PFSK-1 (cell line): ENCODE data around the gene GRIP1. TPM values are rescaled to one million over a fixed set of nuclear protein-coding genes. Genes with fewer than 3 reads are reported as not detected.

ENCODE experiments used
- FOXP2 ChIP-seq: optimal IDR thresholded peaks from 2 replicates; pipeline ENCODE3; 2011; ENCODE audit warnings: borderline replicate concordance, control low read depth, inconsistent platforms; ENCODE audit not compliant: insufficient read depth; ENCODE audit errors: extremely low read length, extremely low read depth
- POLR2AphosphoS5 ChIP-seq: IDR thresholded peaks from 2 replicates; pipeline ENCODE4 v1.6.1; 2012; ENCODE audit warnings: low read depth, mild to moderate bottlenecking, control low read depth, low read length, moderate library complexity
- SIN3A ChIP-seq: IDR thresholded peaks from 2 replicates; pipeline ENCODE4 v1.6.1; 2012; ENCODE audit warnings: mild to moderate bottlenecking, low read length, moderate library complexity, borderline replicate concordance; ENCODE audit not compliant: insufficient read depth
- TAF1 ChIP-seq: IDR thresholded peaks from 2 replicates; pipeline ENCODE4 v1.6.1; 2012; ENCODE audit warnings: low read length, control low read depth, borderline replicate concordance; ENCODE audit not compliant: insufficient read depth
- polyA plus RNA-seq: library from polyadenylated mRNA; unstranded; fragments of >200 nt; gene quantifications from one replicate; pipeline ENCODE4 v1.2.1, GENCODE V29; 2012; ENCODE audit warnings: low read depth, missing spikeins; ENCODE audit not compliant: insufficient read length
- TF ChIP-seq, protein P1 (sequence below), 2 experiments: IDR thresholded peaks; 2 replicates each; pipeline versions ENCODE4 v1.6.1 to v1.8.0; 2011 to 2012; ENCODE audit warnings: low read depth in 2 of 2, low read length in 2 of 2, control low read depth in 1 of 2, inconsistent platforms in 1 of 2, mild to moderate bottlenecking in 1 of 2, moderate library complexity in 1 of 2; ENCODE audit not compliant: insufficient read depth in 1 of 2

The GRIP1 gene, protein sequence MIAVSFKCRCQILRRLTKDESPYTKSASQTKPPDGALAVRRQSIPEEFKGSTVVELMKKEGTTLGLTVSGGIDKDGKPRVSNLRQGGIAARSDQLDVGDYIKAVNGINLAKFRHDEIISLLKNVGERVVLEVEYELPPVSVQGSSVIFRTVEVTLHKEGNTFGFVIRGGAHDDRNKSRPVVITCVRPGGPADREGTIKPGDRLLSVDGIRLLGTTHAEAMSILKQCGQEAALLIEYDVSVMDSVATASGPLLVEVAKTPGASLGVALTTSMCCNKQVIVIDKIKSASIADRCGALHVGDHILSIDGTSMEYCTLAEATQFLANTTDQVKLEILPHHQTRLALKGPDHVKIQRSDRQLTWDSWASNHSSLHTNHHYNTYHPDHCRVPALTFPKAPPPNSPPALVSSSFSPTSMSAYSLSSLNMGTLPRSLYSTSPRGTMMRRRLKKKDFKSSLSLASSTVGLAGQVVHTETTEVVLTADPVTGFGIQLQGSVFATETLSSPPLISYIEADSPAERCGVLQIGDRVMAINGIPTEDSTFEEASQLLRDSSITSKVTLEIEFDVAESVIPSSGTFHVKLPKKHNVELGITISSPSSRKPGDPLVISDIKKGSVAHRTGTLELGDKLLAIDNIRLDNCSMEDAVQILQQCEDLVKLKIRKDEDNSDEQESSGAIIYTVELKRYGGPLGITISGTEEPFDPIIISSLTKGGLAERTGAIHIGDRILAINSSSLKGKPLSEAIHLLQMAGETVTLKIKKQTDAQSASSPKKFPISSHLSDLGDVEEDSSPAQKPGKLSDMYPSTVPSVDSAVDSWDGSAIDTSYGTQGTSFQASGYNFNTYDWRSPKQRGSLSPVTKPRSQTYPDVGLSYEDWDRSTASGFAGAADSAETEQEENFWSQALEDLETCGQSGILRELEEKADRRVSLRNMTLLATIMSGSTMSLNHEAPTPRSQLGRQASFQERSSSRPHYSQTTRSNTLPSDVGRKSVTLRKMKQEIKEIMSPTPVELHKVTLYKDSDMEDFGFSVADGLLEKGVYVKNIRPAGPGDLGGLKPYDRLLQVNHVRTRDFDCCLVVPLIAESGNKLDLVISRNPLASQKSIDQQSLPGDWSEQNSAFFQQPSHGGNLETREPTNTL
- 1.7 TPM for polyA plus RNA-seq

DNA sequence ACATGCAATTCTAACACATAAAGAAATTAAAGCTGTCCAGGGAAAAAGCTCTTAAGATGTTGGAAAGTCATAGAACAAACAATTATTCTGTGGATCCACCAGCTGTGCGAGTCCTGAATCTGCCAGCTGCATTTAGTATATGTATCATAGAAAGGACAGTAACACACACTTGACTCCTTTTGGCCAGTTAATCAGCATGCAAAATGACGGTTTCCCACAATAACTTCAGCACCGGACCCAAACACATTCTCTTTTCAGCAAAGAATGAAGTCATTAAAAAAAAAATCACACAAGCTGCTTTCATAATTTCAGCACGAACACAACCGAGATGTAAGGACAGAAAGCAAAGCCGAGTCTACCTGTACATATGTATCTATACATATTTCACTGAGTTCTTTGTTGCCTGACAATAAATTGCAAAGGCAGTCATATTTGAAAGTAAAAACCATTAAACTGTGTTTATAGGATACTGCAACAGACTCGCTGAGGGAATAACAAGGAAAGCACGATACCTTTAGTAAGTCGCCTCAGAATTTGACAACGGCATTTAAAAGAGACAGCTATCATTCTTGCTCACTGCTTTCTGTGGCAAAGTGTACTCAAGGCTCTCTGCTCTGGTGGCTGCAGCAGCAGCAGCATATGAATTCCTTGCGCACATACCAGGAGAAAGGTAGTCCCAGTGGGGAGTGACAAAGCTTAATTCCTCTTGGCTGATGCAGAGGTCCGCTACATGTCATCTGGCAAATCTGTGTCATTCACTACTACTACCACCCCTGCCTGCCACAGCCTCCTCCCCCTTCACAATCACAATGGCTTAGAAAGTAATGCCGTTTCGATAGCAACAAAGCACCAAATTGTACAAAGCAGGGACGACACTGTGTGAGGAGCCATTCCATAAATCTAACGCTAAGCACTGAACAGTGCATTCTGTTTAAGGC lies at the start of gene GRIP1:
TSS of gene GRIP1 (minus strand) at position 739 of the 938 bp plus-strand sequence. CDS start at position 567, 172 bp downstream.
- TF ChIP-seq, protein P1, sequence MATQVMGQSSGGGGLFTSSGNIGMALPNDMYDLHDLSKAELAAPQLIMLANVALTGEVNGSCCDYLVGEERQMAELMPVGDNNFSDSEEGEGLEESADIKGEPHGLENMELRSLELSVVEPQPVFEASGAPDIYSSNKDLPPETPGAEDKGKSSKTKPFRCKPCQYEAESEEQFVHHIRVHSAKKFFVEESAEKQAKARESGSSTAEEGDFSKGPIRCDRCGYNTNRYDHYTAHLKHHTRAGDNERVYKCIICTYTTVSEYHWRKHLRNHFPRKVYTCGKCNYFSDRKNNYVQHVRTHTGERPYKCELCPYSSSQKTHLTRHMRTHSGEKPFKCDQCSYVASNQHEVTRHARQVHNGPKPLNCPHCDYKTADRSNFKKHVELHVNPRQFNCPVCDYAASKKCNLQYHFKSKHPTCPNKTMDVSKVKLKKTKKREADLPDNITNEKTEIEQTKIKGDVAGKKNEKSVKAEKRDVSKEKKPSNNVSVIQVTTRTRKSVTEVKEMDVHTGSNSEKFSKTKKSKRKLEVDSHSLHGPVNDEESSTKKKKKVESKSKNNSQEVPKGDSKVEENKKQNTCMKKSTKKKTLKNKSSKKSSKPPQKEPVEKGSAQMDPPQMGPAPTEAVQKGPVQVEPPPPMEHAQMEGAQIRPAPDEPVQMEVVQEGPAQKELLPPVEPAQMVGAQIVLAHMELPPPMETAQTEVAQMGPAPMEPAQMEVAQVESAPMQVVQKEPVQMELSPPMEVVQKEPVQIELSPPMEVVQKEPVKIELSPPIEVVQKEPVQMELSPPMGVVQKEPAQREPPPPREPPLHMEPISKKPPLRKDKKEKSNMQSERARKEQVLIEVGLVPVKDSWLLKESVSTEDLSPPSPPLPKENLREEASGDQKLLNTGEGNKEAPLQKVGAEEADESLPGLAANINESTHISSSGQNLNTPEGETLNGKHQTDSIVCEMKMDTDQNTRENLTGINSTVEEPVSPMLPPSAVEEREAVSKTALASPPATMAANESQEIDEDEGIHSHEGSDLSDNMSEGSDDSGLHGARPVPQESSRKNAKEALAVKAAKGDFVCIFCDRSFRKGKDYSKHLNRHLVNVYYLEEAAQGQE (IDR thresholded peaks at IDR 0.05; ENCODE audit: insufficient read depth in 1 of 2, low read depth in 2 of 2, low read length in 2 of 2), result no peak
- TF ChIP-seq SIN3A (no peak), FOXP2 (no peak), TAF1 (no peak), POLR2AphosphoS5 (no peak)

DNA sequence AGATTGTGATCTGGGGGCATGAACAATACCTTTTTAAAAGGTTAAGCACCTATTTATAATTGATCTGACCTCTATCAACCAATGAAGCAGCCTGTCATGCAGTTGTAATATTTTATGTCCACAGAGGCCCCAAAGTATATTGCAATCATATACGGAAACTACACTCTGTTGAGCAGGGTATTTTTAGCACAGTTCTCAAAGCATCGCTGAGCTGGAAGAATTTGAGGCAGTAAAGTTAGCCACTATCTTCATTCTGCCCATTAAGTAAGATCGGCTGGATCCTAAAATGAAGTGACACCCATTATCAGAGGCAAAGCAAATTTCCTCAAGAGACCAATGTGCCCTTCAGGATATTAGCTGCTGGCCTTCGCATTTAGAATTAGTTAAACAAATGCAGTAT lies 47.7 kb upstream of the GRIP1 start:
- TF ChIP-seq POLR2AphosphoS5, result no peak
- TF ChIP-seq TAF1, result no peak
- TF ChIP-seq FOXP2, result no peak
- TF ChIP-seq, protein P1 (IDR thresholded peaks at IDR 0.05; ENCODE audit: insufficient read depth in 1 of 2, low read depth in 2 of 2, low read length in 2 of 2), result no peak
- no peak for TF ChIP-seq SIN3A

DNA sequence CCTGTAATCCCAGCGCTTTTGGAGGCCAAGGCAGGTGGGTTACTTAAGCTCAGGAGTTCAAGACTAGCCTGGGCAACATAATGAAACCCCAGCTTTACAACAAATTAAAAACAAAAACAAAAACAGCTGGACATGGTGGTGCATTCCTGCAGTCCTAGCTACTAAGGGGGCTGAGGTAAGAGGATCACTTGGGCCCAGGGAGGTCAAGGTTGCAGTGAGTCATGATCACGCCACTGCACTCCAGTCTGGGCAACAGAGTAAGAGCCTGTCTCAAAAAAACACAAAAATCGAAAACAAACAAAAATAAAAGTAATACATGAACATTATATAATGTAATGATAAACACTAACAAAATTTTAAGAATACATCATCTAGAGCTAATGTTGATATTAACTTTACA lies 46.2 kb upstream of the GRIP1 start:
- no peak for TF ChIP-seq SIN3A
- no peak for TF ChIP-seq POLR2AphosphoS5
- no peak for TF ChIP-seq TAF1
- TF ChIP-seq, protein P1 (IDR thresholded peaks at IDR 0.05; ENCODE audit: insufficient read depth in 1 of 2, low read depth in 2 of 2, low read length in 2 of 2), result no peak
- TF ChIP-seq FOXP2, result no peak

DNA sequence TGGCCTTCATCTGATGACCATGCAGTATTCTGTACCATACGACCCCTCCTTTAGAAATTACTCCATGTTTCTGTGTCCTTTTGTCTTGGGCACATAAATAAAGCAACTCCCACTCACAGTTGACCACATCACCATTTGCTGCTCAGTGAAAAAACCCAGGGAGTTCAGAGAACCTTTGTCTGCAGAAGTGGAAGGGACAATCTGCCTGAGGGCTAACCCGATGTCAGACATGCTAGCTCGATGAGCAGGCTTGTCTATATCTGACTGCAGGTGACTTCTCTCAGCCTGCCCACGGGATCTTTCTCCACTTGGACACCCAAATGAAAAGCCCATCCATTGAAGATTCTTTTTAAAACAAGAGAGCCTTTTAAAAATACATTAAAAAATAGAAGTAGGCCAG lies 45.7 kb upstream of the GRIP1 start:
- no peak for TF ChIP-seq TAF1

DNA sequence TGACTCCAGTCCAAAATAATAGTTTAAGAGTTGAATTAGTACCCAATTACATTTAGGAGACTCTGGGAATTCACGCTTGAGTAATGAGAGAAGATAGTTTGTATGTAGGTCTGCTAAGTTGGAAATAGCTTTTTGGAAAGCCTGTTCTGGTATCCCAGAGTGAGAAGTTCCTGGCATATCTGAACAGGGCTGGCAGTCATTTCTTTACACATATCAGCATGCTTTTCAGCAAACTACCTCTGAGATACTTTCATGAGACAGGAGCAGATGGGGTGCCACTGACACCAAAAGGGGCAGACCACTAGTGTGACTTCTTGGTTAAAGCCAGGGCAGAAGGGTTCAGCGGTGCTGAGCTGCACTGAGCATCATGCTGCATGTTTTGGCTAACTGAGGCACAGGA lies 45.1 kb upstream of the GRIP1 start:
- TF ChIP-seq TAF1 (no peak), SIN3A (no peak), FOXP2 (no peak), POLR2AphosphoS5 (no peak)
- TF ChIP-seq, protein P1 (IDR thresholded peaks at IDR 0.05; ENCODE audit: insufficient read depth in 1 of 2, low read depth in 2 of 2, low read length in 2 of 2), result no peak
